Measurements from ENCODE around the gene ARL14EPL. TPM values are rescaled to one million over a fixed set of nuclear protein-coding genes. Genes with fewer than 3 reads are reported as not detected.

ARL14EPL gene
- not detected in 2 replicates for total RNA-seq

DNA sequence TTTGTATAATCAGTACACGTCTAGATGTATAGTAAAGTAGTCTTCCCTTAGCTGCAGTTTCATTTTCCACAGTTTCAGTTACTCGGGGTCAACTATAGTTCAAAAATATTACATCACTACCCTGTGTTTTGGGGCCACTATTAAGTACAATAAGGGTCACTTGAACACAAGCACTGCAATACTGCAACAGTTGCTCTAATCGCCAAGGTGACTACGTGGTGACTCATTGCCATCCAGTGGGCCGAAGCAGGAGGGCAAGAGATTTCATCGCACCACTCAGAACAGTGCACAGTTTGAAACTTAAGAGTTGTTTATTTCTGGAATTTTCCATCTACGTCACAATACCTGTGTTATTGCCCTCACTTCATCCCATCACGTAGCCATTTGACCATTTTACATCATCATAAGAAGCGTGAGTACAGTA, at the start of gene ARL14EPL:
TSS of gene ARL14EPL (plus strand) at position 379 of the 424 bp plus-strand sequence. CDS start 18,994 bp downstream, outside the sequence.

DNA sequence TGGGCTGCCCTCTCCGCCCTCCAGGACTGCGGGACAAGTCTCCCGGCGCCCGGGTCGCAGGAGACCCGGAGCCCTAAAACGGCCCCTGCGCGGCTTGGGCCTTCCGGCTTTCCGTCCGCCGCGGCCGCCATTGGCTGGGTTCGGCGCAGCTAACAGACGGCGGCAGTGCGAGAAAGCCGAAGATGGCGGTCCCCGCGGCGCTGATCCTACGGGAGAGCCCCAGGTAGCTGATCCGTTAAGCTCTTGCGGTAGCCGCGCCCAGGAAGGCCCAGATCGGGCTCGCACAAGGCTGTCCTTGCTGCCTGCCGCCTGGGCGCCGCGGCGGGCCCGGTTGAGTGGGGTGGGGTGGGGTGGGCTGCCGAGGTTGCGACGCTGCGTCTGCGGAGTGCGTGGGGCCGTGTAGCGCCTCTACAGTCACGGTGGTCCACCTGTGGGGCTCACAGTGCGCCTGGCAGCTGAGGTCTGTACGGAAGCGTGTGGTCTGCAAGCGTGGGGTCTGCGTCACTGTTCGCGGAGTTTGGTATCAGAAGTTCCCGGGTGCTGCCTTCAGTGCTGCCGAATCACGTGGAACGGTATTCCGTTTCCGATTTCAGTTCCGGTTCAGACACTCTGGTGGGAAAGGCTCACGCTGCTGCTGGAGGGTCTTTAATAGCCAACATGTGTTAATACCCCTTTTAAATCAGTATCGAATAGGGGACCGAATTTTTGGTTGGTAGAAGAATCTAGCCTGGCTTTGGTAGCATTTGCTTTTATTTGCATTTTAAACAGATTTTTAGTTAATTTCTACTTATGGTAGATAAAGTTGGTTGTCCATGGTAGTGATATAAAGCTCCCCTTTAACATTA, 52.8 kb downstream of the ARL14EPL start, which contains the start of gene COMMD10:
TSS of gene COMMD10 (plus strand) at position 155 of the 845 bp plus-strand sequence.

Other genes with a start within 250 kb of the ARL14EPL start
- 10.9 and 12.5 TPM in 2 replicates for gene CDO1, start 215.8 kb upstream of the ARL14EPL start, total RNA-seq
- 49.6 and 61.6 TPM in 2 replicates for gene ATG12, start 190.9 kb upstream of the ARL14EPL start, total RNA-seq
- 66.4 and 92.6 TPM in 2 replicates for gene AP3S1, start 190.5 kb upstream of the ARL14EPL start, total RNA-seq
- gene LVRN, start 70.0 kb upstream of the ARL14EPL start, total RNA-seq, result 0.20 and 0.36 TPM in 2 replicates
- gene COMMD10, start 52.6 kb downstream of the ARL14EPL start, total RNA-seq, result 20.2 and 21.0 TPM in 2 replicates